Renal cortex interstitium (tissue), 11 donors: ENCODE data around the gene PARN. TPM values are rescaled to one million over a fixed set of nuclear protein-coding genes. Genes with fewer than 3 reads are reported as not detected.
"Not testable (repeated sequence)": the region's sequence is repeated elsewhere in the genome, so short reads cannot be mapped to it uniquely, and the experiment has no call there.

Experiments used
- DNase-seq, 11 donors: peaks; one replicate each; pipeline ENCODE4 v3.0.0-alpha.2; 2013; ENCODE audit warnings: low read depth in 9 of 11, low spot score in 4 of 11; ENCODE audit errors: extremely low read depth in 1 of 11
- polyA plus RNA-seq, 3 donors: library from polyadenylated mRNA; unstranded; fragments of 120-200 nt; gene quantifications; one replicate each; pipeline ENCODE4 v1.2.1, GENCODE V29; 2013; ENCODE audit not compliant: insufficient read length in 3 of 3

Gene PARN
- polyA plus RNA-seq, 3 donors = 35.3 to 44.3 (median 35.3) TPM

DNA sequence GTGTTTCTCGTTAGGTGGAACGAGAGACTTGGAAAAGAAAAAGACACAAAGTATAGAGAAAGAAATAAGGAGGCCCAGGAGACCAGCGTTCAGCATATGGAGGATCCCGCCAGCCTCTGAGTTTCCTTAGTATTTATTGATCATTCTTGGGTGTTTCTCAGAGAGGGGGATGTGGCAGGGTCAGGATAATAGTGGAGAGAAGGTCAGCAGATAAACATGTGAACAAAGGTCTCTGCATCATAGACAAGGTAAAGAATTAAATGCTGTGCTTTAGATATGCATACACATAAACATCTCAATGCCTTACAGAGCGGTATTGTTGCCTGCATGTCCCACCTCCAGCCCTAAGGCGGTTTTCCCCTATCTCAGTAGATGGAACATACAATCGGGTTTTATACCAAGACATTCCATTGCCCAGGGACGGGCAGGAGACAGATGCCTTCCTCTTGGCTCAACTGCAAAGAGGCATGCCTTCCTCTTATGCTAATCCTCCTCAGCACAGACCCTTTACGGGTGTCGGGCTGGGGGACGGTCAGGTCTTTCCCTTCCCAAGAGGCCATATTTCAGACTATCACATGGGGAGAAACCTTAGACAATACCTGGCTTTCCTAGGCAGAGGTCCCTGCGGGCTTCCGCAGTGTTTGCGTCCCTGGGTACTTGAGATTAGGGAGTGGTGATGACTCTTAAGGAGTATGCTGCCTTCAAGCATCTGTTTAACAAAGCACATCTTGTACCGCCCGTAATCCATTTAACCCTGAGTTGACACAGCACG is 6.3 kb upstream of the PARN start:
- not testable (repeated sequence) for DNase-seq

DNA sequence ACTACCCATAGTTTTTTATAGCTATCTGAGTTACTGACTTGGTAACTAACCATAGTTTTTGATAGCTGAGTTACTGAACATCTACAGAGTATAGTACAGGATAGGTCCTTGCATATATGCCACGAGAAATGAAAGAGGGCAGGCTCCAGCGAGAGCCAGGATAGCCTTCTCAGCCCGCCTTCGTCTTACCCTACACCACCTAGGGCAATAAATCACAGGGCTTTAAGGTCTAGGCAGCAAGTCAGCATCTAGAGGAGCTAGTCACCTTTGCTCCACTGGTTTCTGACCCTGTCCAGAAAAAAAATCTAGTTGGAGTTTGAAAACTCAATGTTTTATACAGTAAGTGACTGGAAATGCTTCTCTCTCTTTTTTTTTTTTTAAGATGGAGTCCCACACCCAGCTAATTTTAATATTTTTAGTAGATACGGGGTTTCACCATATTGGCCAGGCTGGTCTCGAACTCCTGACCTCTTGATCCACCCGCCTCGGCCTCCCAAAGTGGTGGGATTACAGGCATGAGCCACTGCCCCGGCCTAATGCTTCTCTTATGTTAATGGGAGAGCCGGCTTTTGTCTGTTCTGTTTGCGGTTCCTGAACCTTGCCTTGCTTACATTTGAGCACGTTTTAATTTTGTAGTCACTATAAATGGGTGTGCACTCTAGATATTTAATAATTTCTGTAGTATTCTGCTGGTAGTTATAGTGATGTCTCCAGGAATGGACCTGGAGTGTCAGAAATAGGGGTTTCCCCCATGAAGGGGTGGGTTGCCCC is 5.5 kb upstream of the PARN start:
- DNase-seq = no peak

DNA sequence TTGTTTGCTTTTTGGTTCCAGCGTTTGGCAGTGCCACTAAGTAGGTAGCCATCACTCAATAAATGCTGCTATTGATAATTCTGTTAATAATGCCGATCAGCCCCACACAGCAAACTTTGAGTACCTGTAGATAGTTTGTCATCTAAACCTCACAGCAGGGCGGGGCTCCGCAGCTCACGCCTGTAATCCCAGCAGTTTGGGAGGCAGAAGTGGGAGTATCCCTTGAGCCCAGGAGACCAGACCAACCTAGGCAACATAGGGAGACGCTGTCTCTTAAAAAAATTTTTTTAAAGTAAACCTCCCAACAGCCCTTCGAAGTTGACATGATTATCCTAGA is 4.3 kb upstream of the PARN start:
- DNase-seq = no peak

DNA sequence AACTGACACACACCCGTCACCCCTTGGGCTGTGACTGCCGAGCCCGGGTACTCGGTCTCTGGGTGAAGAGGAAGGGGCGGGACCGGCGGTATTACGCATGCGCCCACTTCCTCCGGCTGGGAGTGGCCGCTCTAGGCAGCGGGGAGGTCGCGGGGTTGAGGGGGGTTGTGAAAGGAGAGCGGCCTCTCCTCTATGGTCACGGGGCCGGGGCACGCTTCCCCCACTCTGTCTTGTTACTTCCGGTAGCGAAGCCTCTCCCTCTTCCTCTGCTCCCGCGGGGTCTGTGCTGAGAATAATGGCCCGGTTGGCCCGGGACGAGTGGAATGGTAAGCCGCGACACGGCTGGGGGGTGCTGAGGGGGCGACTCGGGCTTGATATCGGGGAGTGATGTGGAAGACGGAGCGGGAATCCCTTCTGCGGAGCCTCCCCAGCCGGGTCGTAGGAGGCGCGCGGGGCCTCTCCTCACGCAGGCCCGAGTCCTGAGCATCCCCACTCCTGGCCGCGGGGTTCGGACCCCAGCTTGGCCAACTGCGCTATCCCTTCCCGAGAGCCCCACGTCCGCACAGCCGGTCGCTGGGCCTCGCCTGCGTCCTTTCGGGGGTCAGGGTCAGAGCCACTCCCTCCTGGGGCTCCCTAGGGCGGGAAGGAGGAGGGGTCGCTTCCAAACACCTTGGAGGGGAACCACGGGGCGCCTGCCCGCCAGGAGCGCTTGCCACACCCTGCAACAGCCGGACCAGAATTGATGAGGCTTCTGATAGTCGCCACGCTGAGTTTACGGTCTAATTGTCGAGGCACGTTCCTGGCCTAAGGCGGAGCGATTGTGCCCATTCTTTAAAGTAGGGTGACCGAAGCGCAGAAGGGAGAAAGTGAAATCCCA is 2.9 kb upstream of the PARN start, which contains the start of gene BFAR:
Gene BFAR (plus strand): TSS at position 259 of the 877 bp plus-strand sequence. CDS start 11,396 bp downstream, outside the sequence.
- peak; percentile 87 to 97 (median 95) for DNase-seq

DNA sequence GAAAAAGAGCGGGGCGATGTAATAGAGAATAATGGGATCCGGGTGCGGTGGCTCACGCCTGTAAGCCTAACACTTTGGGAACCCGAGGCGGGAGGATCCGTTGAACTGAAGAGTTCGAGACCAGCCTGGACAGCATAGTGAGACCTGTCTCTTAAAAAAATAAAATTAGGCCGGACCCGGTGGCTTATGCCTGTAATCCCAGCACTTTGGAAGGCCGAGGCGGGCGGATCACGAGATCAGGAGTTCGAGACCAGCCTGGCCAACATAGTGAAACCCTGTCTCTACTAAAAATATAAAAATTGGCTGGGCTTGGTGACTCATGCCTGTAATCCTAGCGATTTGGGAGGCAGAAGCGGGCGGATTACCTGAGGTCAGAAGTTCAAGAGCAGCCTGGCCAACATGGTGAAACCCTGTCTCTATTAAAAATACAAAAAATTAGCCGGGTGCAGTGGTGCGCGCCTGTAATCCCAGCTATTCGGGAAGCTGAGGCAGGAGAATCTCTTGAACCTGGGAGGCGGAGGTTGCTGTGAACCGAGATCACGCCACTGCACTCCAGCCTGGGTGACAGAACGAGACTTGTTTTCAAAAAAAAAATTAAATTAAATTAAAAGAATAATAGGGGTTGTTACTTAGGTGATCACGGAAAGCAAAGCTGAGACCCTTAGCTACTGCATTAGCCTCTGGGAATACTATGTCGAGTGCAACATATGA is 715 bp upstream of the PARN start:
- DNase-seq = not testable (repeated sequence)

DNA sequence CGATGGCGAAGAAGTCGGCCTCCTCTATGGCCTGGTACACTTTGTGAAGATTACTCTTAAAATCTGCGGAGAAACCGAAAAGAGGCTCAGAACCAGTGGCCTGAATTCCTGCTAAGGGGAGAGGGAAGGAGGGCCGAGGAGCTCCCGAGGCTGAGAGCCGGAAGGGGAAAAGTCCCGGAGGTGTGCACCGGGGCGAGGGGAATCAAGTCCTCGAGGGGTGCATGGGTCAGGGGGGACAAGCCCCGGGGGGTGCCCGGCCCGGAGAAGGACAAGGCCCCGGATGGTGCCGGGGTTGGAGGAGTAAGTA is 495 bp downstream of the PARN start:
- DNase-seq = no peak

DNA sequence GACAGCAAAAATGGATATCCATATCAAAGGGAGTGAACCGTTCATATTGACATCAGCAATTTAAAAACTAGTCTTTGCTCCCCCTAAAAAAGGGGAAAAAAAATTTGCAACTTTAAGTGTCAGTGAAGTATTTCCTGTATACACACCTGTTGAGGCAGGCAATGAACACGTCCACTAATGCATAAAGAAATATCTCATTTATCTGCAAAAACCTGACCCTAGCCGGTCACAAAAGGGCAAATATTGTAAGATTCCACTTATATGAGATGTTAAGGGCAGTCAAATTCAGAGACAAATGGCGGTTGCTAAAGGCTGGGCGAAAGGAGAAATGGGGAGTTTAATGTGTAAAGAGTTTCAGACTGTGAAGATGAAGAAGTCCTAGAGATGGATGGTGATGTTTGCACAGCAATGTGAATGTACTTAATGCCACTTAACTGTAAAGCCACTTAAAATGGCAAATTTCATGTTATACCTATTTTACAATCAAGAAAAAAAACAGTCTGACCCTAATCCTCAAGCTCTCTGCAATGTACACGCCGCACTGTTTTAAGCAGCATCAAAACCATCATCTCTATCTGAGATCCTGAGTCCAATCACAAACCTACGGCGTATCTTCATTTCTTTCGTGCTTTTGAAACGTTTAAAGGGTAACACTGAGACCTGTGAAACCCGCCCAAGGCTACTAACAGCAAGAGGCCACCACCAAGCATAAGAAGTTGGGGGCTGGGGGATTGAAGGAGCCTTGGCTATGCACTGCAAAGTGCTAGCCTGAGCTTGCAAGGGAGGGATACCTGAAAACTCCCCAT is 1.1 kb downstream of the PARN start:
- DNase-seq = no peak

DNA sequence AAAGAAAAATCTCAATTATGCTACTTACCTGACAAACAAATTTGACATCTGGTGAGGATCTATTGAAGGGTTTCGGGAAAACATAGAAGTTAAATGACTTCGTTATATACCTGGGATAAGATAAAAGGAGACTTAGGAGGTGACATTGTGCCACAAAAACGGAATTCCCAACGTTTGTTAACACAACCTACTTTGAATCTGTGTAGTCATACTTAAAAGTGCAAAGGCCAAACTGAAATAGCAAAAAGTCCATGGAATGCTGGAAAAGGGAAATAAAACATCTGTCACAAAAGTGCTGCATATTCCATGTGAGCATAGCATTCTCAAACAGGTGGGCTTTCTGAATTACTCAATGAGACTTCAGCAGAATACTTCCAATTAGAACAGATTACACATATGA is 3.0 kb downstream of the PARN start:
- no peak for DNase-seq

DNA sequence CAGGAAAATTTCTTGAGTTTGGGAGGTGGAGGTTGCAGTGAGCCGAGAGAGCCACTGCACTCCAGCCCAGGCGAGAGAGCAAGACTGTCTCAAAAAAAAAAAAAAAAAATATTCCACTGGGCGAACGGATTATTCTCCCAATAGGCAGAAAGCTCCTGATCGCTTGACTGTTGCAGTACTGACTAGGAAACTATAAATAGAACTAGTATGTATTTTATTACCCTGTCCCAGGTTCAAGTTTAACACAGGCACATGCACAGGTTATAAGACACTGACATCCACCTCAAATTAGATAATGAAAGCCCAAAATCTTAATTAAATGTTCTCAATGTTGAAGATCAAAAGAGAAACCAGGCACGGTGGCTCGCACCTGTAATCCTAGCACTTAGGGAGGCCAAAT is 11.5 kb downstream of the PARN start:
- DNase-seq = no peak

DNA sequence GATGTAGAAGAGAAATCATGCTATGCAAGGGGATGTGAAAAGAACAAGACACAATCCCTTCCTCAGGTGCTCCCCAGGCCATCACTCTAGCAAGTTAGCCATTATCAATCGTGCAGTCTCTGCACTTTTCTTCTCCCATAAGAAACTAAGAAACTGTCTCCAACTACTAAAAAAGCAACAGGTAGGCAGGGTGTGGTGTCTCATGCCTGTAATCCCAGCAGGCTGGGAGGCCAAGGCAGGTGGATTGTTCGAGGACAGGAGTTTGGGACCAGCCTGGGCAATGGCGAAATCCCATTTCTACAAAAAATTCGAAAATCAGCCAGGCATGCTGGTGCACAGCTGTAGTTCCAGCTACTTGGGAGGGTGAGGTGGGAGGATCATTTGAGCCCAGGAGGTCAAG is 13.8 kb downstream of the PARN start:
- DNase-seq = no peak

DNA sequence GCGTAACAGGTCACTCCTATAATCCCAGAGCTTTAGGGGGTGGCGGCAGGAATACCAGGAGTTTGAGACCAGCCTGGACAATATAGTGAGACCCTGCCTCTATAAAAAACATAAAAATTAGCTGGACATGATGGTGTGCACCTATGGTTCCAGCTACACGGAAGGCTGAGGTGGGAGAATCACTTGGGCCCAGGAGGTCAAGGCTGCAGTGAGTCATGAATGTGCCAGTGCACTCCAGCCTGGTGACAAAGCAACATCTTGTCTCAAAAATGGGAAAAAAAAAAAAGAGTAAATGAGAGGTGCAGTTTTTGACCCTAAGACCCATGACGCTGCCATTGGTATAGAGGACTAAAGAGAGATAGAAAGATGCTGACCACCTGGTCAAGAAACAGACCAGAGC is 16.1 kb downstream of the PARN start:
- no peak for DNase-seq

DNA sequence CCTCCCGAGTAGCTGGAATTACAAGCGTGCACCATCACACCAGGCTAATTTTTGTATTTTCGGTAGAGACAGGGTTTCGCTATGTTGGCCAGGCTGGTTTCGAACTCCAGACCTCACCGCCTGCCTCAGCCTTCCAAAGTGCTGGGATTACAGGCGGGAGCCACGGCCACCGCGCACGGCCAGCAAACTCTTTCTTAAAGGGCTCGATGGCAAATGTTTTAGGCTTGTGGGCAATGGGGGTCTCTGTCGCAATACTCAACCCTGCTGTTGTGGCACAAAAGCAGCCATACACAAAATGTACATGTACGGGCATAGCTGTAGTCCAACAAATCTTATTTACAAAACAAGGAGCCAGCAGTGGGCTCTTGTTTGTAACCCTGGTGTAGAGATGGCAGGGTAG is 18.4 kb downstream of the PARN start:
- DNase-seq = no peak

DNA sequence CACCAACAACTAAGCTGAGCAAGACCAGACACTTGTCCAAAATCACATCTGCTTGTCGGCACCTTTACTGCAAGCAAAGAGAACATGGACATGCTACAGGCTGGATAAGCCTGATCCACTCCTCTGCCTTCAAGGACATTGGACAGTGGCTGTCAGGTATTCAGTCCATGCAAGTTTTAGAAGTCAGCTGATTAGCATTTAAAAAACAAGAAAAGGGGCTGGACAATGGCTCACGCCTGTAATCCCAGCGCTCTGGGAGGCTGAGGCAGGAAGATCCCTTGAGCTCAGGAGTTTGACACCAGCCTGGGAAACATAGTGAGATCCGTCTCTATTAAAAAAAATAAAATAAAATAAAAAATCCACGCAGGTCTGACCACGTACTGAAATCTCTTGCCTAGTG is 20.3 kb downstream of the PARN start:
- no peak for DNase-seq

DNA sequence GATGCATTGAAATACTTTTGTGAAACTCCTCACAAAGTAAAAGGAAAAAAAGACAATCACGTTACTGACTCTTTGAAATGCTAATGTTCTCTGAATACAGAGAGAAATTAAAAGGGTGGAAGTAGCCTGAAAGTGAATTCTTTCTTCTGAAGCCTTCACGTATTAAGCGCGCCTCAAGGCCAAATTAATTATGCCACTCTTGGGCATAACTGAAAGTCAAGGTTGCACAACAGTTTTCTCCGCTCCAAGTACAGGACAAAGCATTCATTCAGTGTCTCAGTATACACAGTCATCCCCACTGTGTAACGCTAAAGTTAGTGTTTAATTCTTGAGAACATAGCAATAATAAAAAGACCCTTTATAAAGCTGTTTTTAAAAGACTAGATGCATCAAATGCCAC is 21.5 kb downstream of the PARN start:
- DNase-seq = no peak

DNA sequence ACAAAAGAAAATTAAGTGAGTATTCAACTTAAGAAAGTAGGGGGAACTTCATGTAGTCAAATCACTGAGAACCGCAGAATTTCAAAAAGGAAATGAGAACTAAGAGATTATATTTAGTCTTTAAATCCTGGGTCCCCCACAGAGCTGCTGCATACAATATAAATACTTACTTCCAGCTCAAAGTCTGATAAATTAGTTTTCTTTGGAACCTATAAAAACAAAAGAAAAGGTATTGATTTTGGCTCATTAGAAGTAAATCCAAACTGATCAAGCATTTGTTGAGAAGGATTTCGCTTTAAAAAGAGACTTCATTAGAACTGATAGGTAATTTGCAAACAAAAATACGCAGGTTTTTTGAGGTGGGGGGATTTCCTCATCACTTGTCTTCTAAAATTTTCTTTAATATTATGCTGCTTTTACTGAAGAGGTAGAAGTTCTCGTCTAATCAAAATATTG is 21.9 kb downstream of the PARN start:
- no peak for DNase-seq

DNA sequence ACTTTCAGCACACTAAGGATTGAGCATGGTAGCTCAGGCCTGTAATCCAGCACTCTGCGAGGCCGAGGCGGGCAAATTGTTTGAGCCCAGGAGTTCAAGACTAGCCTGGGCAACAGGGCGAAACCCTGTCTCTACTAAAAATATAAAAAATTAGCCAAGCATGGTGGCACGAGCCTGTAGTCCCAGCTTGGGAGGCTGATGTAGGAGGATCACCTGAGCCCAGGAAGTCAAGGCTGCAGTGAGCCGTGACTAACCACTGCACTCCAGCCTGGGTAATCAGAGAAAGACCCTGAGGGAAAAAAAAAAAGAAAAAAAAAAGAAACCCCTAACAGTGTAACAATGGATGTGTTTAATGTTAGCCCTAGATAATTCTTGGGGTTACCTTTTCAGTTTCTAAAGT is 24.0 kb downstream of the PARN start:
- no peak for DNase-seq

DNA sequence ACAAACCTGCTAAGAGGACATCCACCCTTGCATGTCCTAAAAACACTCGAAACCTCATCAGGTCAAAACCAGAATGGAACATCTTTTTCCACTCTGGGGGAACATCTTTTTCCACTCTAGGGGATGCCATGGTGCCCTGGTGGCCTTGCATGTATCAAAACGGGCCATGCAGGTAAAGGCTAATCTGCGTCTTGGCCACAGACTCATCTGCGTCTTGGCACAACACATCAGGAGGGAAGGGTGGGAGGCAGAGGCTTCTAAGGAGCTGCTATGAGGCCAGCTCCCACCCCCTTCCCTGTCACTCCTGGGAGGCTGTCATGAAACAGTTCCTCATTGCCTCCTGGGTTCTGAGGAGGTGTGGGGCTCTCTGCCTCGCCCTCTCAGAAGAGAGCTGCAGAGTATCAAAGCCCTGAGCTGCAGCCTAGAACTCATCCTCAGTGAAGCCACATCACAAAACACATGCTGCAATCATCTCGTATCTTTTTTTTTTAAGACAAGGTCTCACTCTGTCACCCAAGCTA is 27.6 kb downstream of the PARN start:
- no peak for DNase-seq

DNA sequence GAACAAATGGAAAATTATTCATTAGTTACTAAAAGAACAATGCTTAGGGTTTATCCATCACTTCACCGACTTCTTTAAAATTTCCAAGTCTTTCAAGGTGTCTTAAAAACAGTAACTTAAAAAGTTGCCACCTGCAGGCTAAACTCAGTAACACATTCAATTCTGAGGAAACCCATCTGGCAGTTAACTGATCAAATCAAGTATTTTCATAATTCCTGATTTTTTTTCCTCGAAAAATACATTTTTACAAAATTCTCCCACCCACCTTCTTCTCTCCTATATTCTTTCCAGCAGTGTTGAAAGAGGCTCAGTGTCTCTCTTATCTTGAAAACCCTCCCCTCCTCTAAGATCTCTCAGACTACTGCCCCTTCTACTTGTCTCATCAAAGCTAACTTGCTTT is 29.9 kb downstream of the PARN start:
- peak in 2 of 11 donors; percentile 9 to 12 for DNase-seq
